GM23338 (cell line): ENCODE results near the gene FLT3. TPM values are rescaled to one million over a fixed set of nuclear protein-coding genes. Genes with fewer than 3 reads are reported as not detected.

ENCODE experiments used
- ATAC-seq: fragments of 200-7000 bp; cut with Tn5 transposase; 3 replicates; pipeline ENCODE4 v1.9.1; 2020
- DNase-seq: peaks from one replicate; pipeline ENCODE4 v3.0.0-alpha.2; 2015; ENCODE audit warnings: low spot score
- H2AFZ ChIP-seq: fragments of 200-600 bp; sonication (generic); 2 replicates; pipeline ENCODE4 v1.8.0; 2016; ENCODE audit warnings: antibody characterized with exemption, mild to moderate bottlenecking, moderate library complexity
- H3F3A ChIP-seq: fragments of 200-600 bp; sonication (generic); replicated peaks from 2 replicates; pipeline ENCODE4 v1.8.0; 2017; ENCODE audit warnings: antibody characterized with exemption, mixed run types, low read depth
- H3K27ac ChIP-seq: fragments of 200-600 bp; sonication (generic); 2 replicates; pipeline ENCODE4 v1.6.1; 2016; ENCODE audit warnings: low read depth
- H3K27me3 ChIP-seq: fragments of 200-600 bp; sonication (generic); 2 replicates; pipeline ENCODE4 v1.8.0; 2016; ENCODE audit warnings: mild to moderate bottlenecking, mixed run types, moderate library complexity; ENCODE audit not compliant: insufficient read depth
- H3K36me3 ChIP-seq: fragments of 200-600 bp; sonication (generic); 2 replicates; pipeline ENCODE4 v1.8.0; 2016; ENCODE audit warnings: mild to moderate bottlenecking; ENCODE audit not compliant: insufficient read depth
- H3K4me1 ChIP-seq: fragments of 200-600 bp; sonication (generic); 2 replicates; pipeline ENCODE4 v1.8.0; 2016; ENCODE audit warnings: mild to moderate bottlenecking, moderate library complexity; ENCODE audit not compliant: insufficient read depth
- H3K4me2 ChIP-seq: fragments of 200-600 bp; sonication (generic); 2 replicates; pipeline ENCODE4 v1.7.1; 2017; ENCODE audit warnings: mixed run types
- H3K4me3 ChIP-seq: fragments of 200-600 bp; sonication (generic); 2 replicates; pipeline ENCODE4 v1.6.1; 2016; ENCODE audit warnings: mixed run types
- H3K79me2 ChIP-seq: fragments of 200-600 bp; sonication (generic); replicated peaks from 2 replicates; pipeline ENCODE4 v1.8.0; 2017; ENCODE audit warnings: mild to moderate bottlenecking; ENCODE audit not compliant: insufficient read depth
- H3K9me2 ChIP-seq: fragments of 200-600 bp; sonication (generic); 2 replicates; pipeline ENCODE4 v1.8.0; 2017; ENCODE audit not compliant: insufficient read depth
- H4K20me1 ChIP-seq: fragments of 200-600 bp; sonication (generic); replicated peaks from 2 replicates; pipeline ENCODE4 v1.8.0; 2017; ENCODE audit warnings: mild to moderate bottlenecking; ENCODE audit not compliant: insufficient read depth
- H3K27ac Mint-ChIP-seq: 2 replicates; pipeline ENCODE4 v1.8.0; 2020; ENCODE audit warnings: inconsistent platforms, mild to moderate bottlenecking, moderate library complexity, mixed read lengths
- H3K27me3 Mint-ChIP-seq: 3 replicates; pipeline ENCODE4 v1.8.0; 2022; ENCODE audit warnings: low read depth, mild to moderate bottlenecking, moderate library complexity, mixed read lengths, inconsistent platforms; ENCODE audit not compliant: insufficient read depth, poor library complexity
- H3K36me3 Mint-ChIP-seq: 3 replicates; pipeline ENCODE4 v1.8.0; 2021; ENCODE audit warnings: low read depth, mild to moderate bottlenecking, inconsistent platforms, moderate library complexity, mixed read lengths
- H3K4me1 Mint-ChIP-seq: 3 replicates; pipeline ENCODE4 v1.8.0; 2020; ENCODE audit warnings: mild to moderate bottlenecking, inconsistent platforms, mixed read lengths
- H3K4me3 Mint-ChIP-seq: 3 replicates; pipeline ENCODE4 v1.8.0; 2021; ENCODE audit warnings: moderate library complexity, mild to moderate bottlenecking, inconsistent platforms, mixed read lengths
- H3K9me3 Mint-ChIP-seq: 3 replicates; pipeline ENCODE4 v1.8.0; 2020; ENCODE audit warnings: moderate library complexity, mild to moderate bottlenecking, inconsistent platforms, mixed read lengths
- ETS1 ChIP-seq: IDR thresholded peaks from 2 replicates; pipeline ENCODE4 v1.6.1; 2016; ENCODE audit warnings: antibody characterized with exemption
- EZH2 ChIP-seq: fragments of 200-600 bp; sonication (generic); IDR thresholded peaks from one replicate; pipeline ENCODE4 v1.8.0; 2017; ENCODE audit warnings: antibody characterized with exemption, mild to moderate bottlenecking, low read depth; ENCODE audit not compliant: unreplicated experiment
- EZH2phosphoT487 ChIP-seq: fragments of 200-600 bp; sonication (generic); IDR thresholded peaks from one replicate; pipeline ENCODE4 v1.8.1; 2018; ENCODE audit warnings: antibody characterized with exemption; ENCODE audit not compliant: unreplicated experiment
- JUNB ChIP-seq: IDR thresholded peaks from one replicate; pipeline ENCODE4 v1.6.1; 2016; ENCODE audit warnings: antibody characterized with exemption; ENCODE audit not compliant: unreplicated experiment
- NANOG ChIP-seq: IDR thresholded peaks from 2 replicates; pipeline ENCODE4 v1.6.1; 2016; ENCODE audit warnings: antibody characterized with exemption, borderline replicate concordance
- POLR2AphosphoS5 ChIP-seq: IDR thresholded peaks from 2 replicates; pipeline ENCODE4 v1.6.1; 2016; ENCODE audit warnings: antibody characterized with exemption, low read depth
- REST ChIP-seq: IDR thresholded peaks from one replicate; pipeline ENCODE4 v1.6.1; 2018; ENCODE audit warnings: antibody characterized with exemption; ENCODE audit not compliant: unreplicated experiment
- STAT1 ChIP-seq: IDR thresholded peaks from one replicate; pipeline ENCODE4 v1.6.1; 2016; ENCODE audit warnings: antibody characterized with exemption; ENCODE audit not compliant: unreplicated experiment
- ZNF114 ChIP-seq: fragments of 250-450 bp; sonication (Bioruptor Pico); IDR thresholded peaks from 2 replicates; pipeline ENCODE4 v1.5.0; 2020; ENCODE audit warnings: mild to moderate bottlenecking, moderate library complexity
- ZNF331 ChIP-seq: fragments of 250-450 bp; sonication (Bioruptor Pico); IDR thresholded peaks from 2 replicates; pipeline ENCODE4 v1.5.0; 2020; ENCODE audit warnings: low read depth, mild to moderate bottlenecking, moderate library complexity
- polyA plus RNA-seq: library from polyadenylated mRNA; unstranded; fragments of >200 nt; fragmentation: Nextera tagmentation; extraction: Ambion mirVana; gene quantifications from 2 replicates; pipeline ENCODE4 v1.2.1, GENCODE V29; 2016
- total RNA-seq: library from RNA; depleted of rRNA; stranded (reverse); fragments of >200 nt; shearing (Covaris generic); gene quantifications from 2 replicates; pipeline ENCODE4 v1.2.3, GENCODE V29; 2014

The FLT3 gene
- total and polyA plus RNA-seq, 2 experiments from 2014 or later = 0.17 to 0.44 TPM

- DNase-seq = no peak
- ATAC-seq = no peak
- peaks cover 11% of the 10 kb centered on the region for H3K4me1 ChIP-seq
- H3K27me3 ChIP-seq = peaks cover 100% of the 10 kb centered on the region
- no peaks in the 10 kb centered on the region; the same call in 2 of the 3 replicates for H3K9me3 Mint-ChIP-seq
- peaks cover 32% of the 10 kb centered on the region for H4K20me1 ChIP-seq
- H3K4me2 ChIP-seq = peak overlapping the region; percentile 88; the same call in 1 of the 2 replicates
- no peaks in the 10 kb centered on the region for H3K36me3 Mint-ChIP-seq
- H3K27me3 Mint-ChIP-seq = peaks cover 91% of the 10 kb centered on the region
- H3K36me3 ChIP-seq = no peaks in the 10 kb centered on the region
- no peak overlapping the region for H3K27ac Mint-ChIP-seq
- no peak for TF ChIP-seq NANOG
- no peak for TF ChIP-seq JUNB
- TF ChIP-seq ZNF114 = no peak
- no peak for TF ChIP-seq ZNF331
- peak; percentile 90 for TF ChIP-seq EZH2
- TF ChIP-seq EZH2phosphoT487 = peak; percentile 17
- no peak for TF ChIP-seq POLR2AphosphoS5
- no peak for TF ChIP-seq STAT1
- H2AFZ ChIP-seq = no peak overlapping the region
- H3K9me2 ChIP-seq = 0 out of 2 replicates have a peak, but pooled peaks cover under 1% of the 10 kb centered on the region
- no peak overlapping the region for H3K27ac ChIP-seq
- H3K4me1 Mint-ChIP-seq = peaks cover 9% of the 10 kb centered on the region
- no peak overlapping the region for H3K4me3 ChIP-seq
- peaks cover 15% of the 10 kb centered on the region for H3F3A ChIP-seq
- no peaks in the 10 kb centered on the region for H3K79me2 ChIP-seq
- no peak overlapping the region for H3K4me3 Mint-ChIP-seq
Measured at GRCh38 chr13:27955014-27955591, 145.3 kb downstream of the FLT3 start.

- H3F3A ChIP-seq = peaks cover 12% of the 10 kb centered on the region
- peaks cover 7% of the 10 kb centered on the region; the same call in 2 of the 3 replicates for H3K4me1 Mint-ChIP-seq
- H3K36me3 Mint-ChIP-seq = no peaks in the 10 kb centered on the region
- H3K9me2 ChIP-seq = 0 out of 2 replicates have a peak, but pooled peaks cover 2% of the 10 kb centered on the region
- peak overlapping the region; percentile 88 for H3K4me2 ChIP-seq
- no peak overlapping the region for H3K27ac Mint-ChIP-seq
- peaks cover 7% of the 10 kb centered on the region for H3K4me1 ChIP-seq
- peak overlapping the region; percentile 72 for H3K4me3 Mint-ChIP-seq
- H3K9me3 Mint-ChIP-seq = no peaks in the 10 kb centered on the region; the same call in 2 of the 3 replicates
- no peaks in the 10 kb centered on the region for H3K36me3 ChIP-seq
- H3K79me2 ChIP-seq = no peaks in the 10 kb centered on the region
- no peak overlapping the region for H3K27ac ChIP-seq
- peak overlapping the region; percentile 87 for H2AFZ ChIP-seq
- H4K20me1 ChIP-seq = peaks cover 32% of the 10 kb centered on the region
- DNase-seq (peak; percentile 75), ATAC-seq (peak; percentile 57)
- peak overlapping the region; percentile 65 for H3K4me3 ChIP-seq
- TF ChIP-seq STAT1 (no peak), ZNF331 (no peak), REST (no peak), EZH2phosphoT487 (peak; percentile 39), ETS1 (no peak), ZNF114 (no peak), JUNB (no peak), EZH2 (peak; percentile 52)
- H3K27me3 ChIP-seq = peaks cover 99% of the 10 kb centered on the region
- H3K27me3 Mint-ChIP-seq = peaks cover 85% of the 10 kb centered on the region
Measured at GRCh38 chr13:27954406-27954851, 145.9 kb downstream of the FLT3 start.
